Activated CD4-positive, alpha-beta T cell treated with anti-CD3 and anti-CD28 coated beads for 36 hours (primary cell): ENCODE results near the gene ST7. TPM values are rescaled to one million over a fixed set of nuclear protein-coding genes. Genes with fewer than 3 reads are reported as not detected.
A peak's percentile ranks its signal among the peaks of the same experiment; 100 is the strongest.

Experiments
- ATAC-seq: fragments of 200-7000 bp; cut with Tn5 transposase; one replicate; pipeline ENCODE4 v1.10.0; 2021; ENCODE audit warnings: mild to moderate bottlenecking, moderate library complexity
- CTCF ChIA-PET: fragments of 350-600 bp; sonication (Branson Sonifier 250); formaldehyde crosslinking; loops from one replicate; lab custom pipeline; 2021; ENCODE audit warnings: antibody characterized with exemption; lab: Charles Lee
- POLR2A ChIA-PET: fragments of 350-600 bp; sonication (Branson Sonifier 250); formaldehyde crosslinking; loops from one replicate; lab custom pipeline; 2021; ENCODE audit warnings: antibody characterized with exemption, inconsistent platforms; lab: Charles Lee
- DNase-seq: peaks from one replicate; pipeline ENCODE4 v3.0.0-alpha.2; 2020
- H3K27ac Mint-ChIP-seq: one replicate; pipeline ENCODE4 v1.8.0; 2021; ENCODE audit warnings: mixed read lengths
- H3K27me3 Mint-ChIP-seq: one replicate; pipeline ENCODE4 v1.8.0; 2021; ENCODE audit warnings: mixed read lengths
- H3K36me3 Mint-ChIP-seq: one replicate; pipeline ENCODE4 v1.8.0; 2021; ENCODE audit warnings: low read depth, mixed read lengths
- H3K4me1 Mint-ChIP-seq: one replicate; pipeline ENCODE4 v1.8.0; 2021; ENCODE audit warnings: mixed read lengths
- H3K4me3 Mint-ChIP-seq: one replicate; pipeline ENCODE4 v1.8.0; 2021; ENCODE audit warnings: mild to moderate bottlenecking, moderate library complexity, mixed read lengths
- H3K9me3 Mint-ChIP-seq: one replicate; pipeline ENCODE4 v1.8.0; 2021; ENCODE audit warnings: low read depth, mixed read lengths
- intact Hi-C, 2 experiments: fragments of 100-400 bp; cut with DNase I in 1 of 2; cut with micrococcal nuclease in 1 of 2; formaldehyde crosslinking; loops; one replicate each; pipeline versions ENCODE4 v1.14.2 to v1.15.1; 2022 to 2024; cut with DNase I, micrococcal nuclease
- total RNA-seq, 2 experiments: library from RNA; stranded (reverse); gene quantifications; one replicate each; pipeline ENCODE4 v1.2.3, GENCODE V29; 2021

Gene ST7
- total RNA-seq, 2 experiments from 2014 or later: 6.4 to 8.1 TPM

GRCh38 chr7:117009705-117010361 lies 56.5 kb downstream of the ST7 start:
- ATAC-seq (peak; percentile 8), DNase-seq (no peak)
- intact Hi-C loops: loop anchor here (1.0 to 10.0 kb wide), 9 partner anchors 31 to 795 kb away; partner anchors contain the start of genes CAPZA2 (in 1 of the 2), MET (in 1 of the 2) and TES (in 1 of the 2)
- no peak overlapping the region for H3K4me3 Mint-ChIP-seq
- POLR2A ChIA-PET: interaction anchor here (1.3 kb wide), 1 partner anchor 101 kb away, joined by 6 read pairs; no protein-coding TSS in a partner anchor
- no peaks in the 10 kb centered on the region for H3K9me3 Mint-ChIP-seq
- H3K27me3 Mint-ChIP-seq: no peaks in the 10 kb centered on the region
- H3K27ac Mint-ChIP-seq: peak overlapping the region; percentile 53
- CTCF ChIA-PET: interaction anchor here (0.6 to 7.0 kb wide), 15 partner anchors 12 to 204 kb away, joined by 3 to 48 read pairs (median 4); no protein-coding TSS in a partner anchor
- peaks cover 75% of the 10 kb centered on the region for H3K4me1 Mint-ChIP-seq
- no peaks in the 10 kb centered on the region for H3K36me3 Mint-ChIP-seq

- Mint-ChIP-seq H3K27ac (peak overlapping the region; percentile 53), H3K27me3 (peaks cover under 1% of the 10 kb centered on the region), H3K4me3 (peak overlapping the region; percentile 1), H3K4me1 (peaks cover 79% of the 10 kb centered on the region), H3K36me3 (no peaks in the 10 kb centered on the region), H3K9me3 (no peaks in the 10 kb centered on the region)
- DNase-seq: peak; percentile 60
- CTCF ChIA-PET: interaction anchor here (0.7 to 7.0 kb wide), 13 partner anchors 11 to 204 kb away, joined by 3 to 48 read pairs (median 4); no protein-coding TSS in a partner anchor
- intact Hi-C loops: loop anchor here (1.0 to 10.0 kb wide), 9 partner anchors 31 to 796 kb away; partner anchors contain the start of genes CAPZA2 (in 1 of the 2), MET (in 1 of the 2) and TES (in 1 of the 2)
- POLR2A ChIA-PET: interaction anchor here (1.3 kb wide), 1 partner anchor 100 kb away, joined by 6 read pairs; no protein-coding TSS in a partner anchor
- ATAC-seq: peak; percentile 70
These were observed 57.3 kb downstream of the ST7 start for GRCh38 chr7:117010375-117011133.

- peak; percentile 67 for ATAC-seq
- Mint-ChIP-seq H3K27me3 (peaks cover 2% of the 10 kb centered on the region), H3K36me3 (no peaks in the 10 kb centered on the region), H3K4me3 (no peak overlapping the region), H3K4me1 (peaks cover 78% of the 10 kb centered on the region), H3K9me3 (no peaks in the 10 kb centered on the region), H3K27ac (peak overlapping the region; percentile 37)
- ChIA-PET POLR2A (interaction anchor here (0.7 to 1.3 kb wide), 2 partner anchors 99 to 146 kb away, joined by 6 to 11 read pairs; no protein-coding TSS in a partner anchor), CTCF (interaction anchor here (0.6 to 7.0 kb wide), 11 partner anchors 13 to 119 kb away, joined by 3 to 48 read pairs (median 3); no protein-coding TSS in a partner anchor)
- intact Hi-C loops: loop anchor here (1.0 to 10.0 kb wide), 10 partner anchors 23 to 797 kb away; partner anchors contain the start of genes CAPZA2 (in 1 of the 2), MET (in 1 of the 2), ST7 (in 1 of the 2) and TES (in 1 of the 2)
- DNase-seq: no peak
These were observed 58.3 kb downstream of the ST7 start for GRCh38 chr7:117011419-117012260.

DNA sequence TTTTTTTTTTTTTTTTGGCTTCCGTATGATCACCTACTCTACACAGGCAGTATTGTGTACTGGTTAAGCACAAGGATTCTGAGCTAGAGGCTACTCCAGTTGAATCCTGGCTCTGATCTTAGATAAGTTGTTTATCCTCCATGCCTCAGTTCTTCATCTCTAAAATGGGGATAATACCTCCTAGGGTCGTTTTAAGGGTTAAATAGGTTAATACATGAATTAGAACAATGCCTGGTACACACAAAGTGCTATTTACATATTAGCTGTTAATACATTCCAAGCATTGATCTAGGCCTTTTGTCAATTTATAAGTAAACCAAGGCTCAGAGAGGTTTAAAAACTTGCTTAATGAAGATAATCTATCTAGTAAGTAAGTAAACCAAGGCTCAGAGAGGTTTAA lies 59.0 kb downstream of the ST7 start:
- ChIA-PET CTCF (interaction anchor here (0.6 to 7.0 kb wide), 10 partner anchors 13 to 115 kb away, joined by 3 to 48 read pairs (median 4); no protein-coding TSS in a partner anchor), POLR2A (interaction anchor here (0.7 kb wide), 1 partner anchor 147 kb away, joined by 11 read pairs; no protein-coding TSS in a partner anchor)
- no peaks in the 10 kb centered on the region for H3K36me3 Mint-ChIP-seq
- DNase-seq (no peak), ATAC-seq (no peak)
- intact Hi-C loops: loop anchor here (1.0 to 10.0 kb wide), 6 partner anchors 24 to 797 kb away; partner anchors contain the start of genes MET (in 1 of the 2), ST7 (in 1 of the 2) and TES (in 1 of the 2)
- H3K27me3 Mint-ChIP-seq: peaks cover 2% of the 10 kb centered on the region
- H3K4me3 Mint-ChIP-seq: no peak overlapping the region
- no peak overlapping the region for H3K27ac Mint-ChIP-seq
- peaks cover 75% of the 10 kb centered on the region for H3K4me1 Mint-ChIP-seq
- no peaks in the 10 kb centered on the region for H3K9me3 Mint-ChIP-seq

DNA sequence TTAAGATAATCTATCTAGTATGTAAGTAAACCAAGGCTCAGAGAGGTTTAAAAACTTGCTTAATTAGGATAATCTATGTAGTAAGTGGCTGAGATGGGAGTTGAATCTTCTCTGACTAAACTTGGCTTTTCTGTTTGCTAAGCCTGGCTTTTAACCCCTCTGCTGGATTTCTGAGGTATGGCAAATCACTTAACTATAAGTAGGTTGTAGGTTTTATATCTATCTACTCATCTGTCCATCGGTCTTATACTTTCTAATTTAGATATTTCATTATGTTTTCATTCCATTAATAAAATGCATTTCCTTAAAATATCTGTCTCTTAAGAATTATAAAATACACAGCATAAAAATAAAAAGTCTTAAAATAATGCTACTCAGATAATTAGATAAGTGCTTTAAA lies 59.4 kb downstream of the ST7 start:
- Mint-ChIP-seq H3K27ac (no peak overlapping the region), H3K4me1 (peaks cover 72% of the 10 kb centered on the region), H3K9me3 (no peaks in the 10 kb centered on the region), H3K4me3 (no peak overlapping the region), H3K27me3 (peaks cover 2% of the 10 kb centered on the region), H3K36me3 (no peaks in the 10 kb centered on the region)
- POLR2A ChIA-PET: no interaction called here
- intact Hi-C loops: loop anchor here (1.0 to 10.0 kb wide), 6 partner anchors 24 to 798 kb away; partner anchors contain the start of genes MET (in 1 of the 2), ST7 (in 1 of the 2) and TES (in 1 of the 2)
- no peak for ATAC-seq
- CTCF ChIA-PET: interaction anchor here (0.6 to 7.0 kb wide), 13 partner anchors 11 to 115 kb away, joined by 3 to 48 read pairs (median 4); no protein-coding TSS in a partner anchor
- no peak for DNase-seq

DNA sequence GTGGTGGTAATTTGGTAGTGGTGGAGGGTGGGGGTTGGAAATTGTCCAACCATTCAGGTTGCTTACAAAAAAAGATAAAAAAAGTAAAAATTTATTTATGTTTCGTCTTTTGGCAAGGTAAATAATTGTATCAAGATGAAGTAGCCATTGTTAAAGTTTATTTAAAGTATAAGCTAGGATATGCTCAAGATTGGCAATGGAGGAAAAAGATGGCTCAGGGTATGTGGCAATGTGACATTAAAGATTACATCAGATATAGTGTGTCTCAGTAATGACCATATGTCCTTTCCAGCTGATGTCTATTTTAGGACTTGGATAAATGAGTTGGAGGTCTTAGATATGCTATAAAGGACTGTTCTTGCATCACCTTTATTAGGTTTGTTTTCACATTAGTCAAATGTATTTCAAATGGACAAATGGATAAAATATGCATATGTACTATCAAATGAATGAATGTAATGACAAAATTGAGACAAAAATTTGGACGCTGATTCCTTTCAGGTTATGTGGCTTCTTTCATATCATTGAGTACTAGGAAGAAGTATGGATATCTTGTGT lies 60.9 kb downstream of the ST7 start:
- POLR2A ChIA-PET: no interaction called here
- CTCF ChIA-PET: interaction anchor here (1.9 to 7.0 kb wide), 3 partner anchors 25 to 112 kb away, joined by 5 to 48 read pairs (median 7); no protein-coding TSS in a partner anchor
- no peak overlapping the region for H3K4me3 Mint-ChIP-seq

DNA sequence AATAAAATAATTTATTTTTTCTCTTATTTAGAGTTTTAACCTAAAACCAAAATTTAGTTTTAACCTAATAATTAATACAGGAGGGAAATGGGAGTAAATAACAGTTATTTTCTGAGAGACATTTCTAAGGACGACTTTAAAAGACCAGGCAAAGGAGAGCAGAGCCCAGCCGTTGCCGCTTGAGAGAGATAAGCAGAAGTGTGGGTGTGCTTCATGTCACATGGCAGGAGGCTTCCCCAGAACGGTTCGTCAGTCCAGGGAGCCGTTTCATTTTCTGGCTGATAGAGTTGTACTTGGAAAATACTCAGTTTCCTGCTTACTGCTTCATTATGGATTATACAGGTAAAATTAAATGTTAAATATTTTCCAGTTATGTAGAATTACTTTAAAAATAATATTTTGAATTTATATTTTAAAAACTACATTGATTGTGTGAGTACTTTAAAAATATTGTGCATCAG lies 61.4 kb downstream of the ST7 start:
- H3K27me3 Mint-ChIP-seq: peaks cover 2% of the 10 kb centered on the region
- ChIA-PET CTCF (interaction anchor here (1.9 to 7.0 kb wide), 3 partner anchors 25 to 111 kb away, joined by 5 to 48 read pairs (median 7); no protein-coding TSS in a partner anchor), POLR2A (no interaction called here)
- H3K4me3 Mint-ChIP-seq: no peak overlapping the region
- no peak overlapping the region for H3K27ac Mint-ChIP-seq
- ATAC-seq (no peak), DNase-seq (peak; percentile 49)
- H3K36me3 Mint-ChIP-seq: no peaks in the 10 kb centered on the region
- peaks cover 56% of the 10 kb centered on the region for H3K4me1 Mint-ChIP-seq
- H3K9me3 Mint-ChIP-seq: no peaks in the 10 kb centered on the region
- intact Hi-C loops: loop anchor here (5.0 to 10.0 kb wide), 3 partner anchors 82 to 800 kb away; partner anchors contain the start of genes MET (in 1 of the 2) and TES (in 1 of the 2)

More for the DNA sequence above, 60.9 kb downstream of the ST7 start:
- no peaks in the 10 kb centered on the region for H3K36me3 Mint-ChIP-seq
- intact Hi-C loops: loop anchor here (5.0 to 10.0 kb wide), 3 partner anchors 82 to 799 kb away; partner anchors contain the start of genes MET (in 1 of the 2) and TES (in 1 of the 2)
- ATAC-seq: no peak
- H3K9me3 Mint-ChIP-seq: no peaks in the 10 kb centered on the region
- no peak for DNase-seq
- peaks cover 2% of the 10 kb centered on the region for H3K27me3 Mint-ChIP-seq
- H3K27ac Mint-ChIP-seq: no peak overlapping the region
- H3K4me1 Mint-ChIP-seq: peaks cover 59% of the 10 kb centered on the region

DNA sequence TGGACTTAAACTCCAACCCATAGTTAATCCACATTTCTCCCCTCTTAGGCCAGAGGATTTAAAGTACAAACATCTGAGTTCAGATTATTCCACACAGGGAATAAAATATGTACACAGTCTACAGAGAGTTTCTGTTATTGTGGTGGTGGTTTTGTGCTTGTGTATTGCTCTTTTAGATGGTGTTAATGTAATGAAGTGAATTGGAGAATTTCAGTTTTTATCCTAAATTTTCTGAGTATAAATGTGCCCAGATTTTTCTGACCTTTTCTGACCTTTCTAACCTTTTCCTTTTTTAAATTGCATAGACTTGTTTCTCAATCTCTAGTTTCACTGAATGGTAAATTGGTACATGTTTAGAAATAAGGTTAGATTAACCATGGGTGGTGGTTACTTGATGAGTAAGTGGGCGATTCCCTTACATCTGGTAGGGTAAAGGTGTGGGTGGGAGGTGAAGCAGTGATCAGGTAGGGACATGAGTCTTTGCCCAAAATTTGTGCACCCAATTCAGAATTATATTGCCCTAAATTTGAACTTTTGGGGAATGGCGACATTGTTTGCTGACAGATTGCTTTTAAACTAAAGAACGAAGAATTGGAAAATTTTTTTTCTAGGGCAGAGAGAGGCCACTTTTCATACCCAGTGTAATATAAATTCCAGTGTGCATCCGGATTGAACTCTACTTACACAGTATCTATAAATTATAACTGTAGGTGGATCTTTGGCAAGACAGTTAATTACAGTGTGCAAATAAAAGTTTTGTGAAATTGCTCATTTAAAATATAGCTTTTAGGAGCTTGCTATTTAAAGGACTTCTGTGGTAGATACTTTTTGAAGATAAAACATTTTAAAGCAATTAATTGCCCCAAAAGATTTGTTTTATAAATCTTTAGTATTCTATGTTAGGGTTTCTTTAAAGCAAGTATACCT lies 62.2 kb downstream of the ST7 start:
- POLR2A ChIA-PET: no interaction called here
- peaks cover 48% of the 10 kb centered on the region for H3K4me1 Mint-ChIP-seq
- H3K9me3 Mint-ChIP-seq: no peaks in the 10 kb centered on the region
- peak overlapping the region; percentile 31 for H3K27ac Mint-ChIP-seq
- ATAC-seq: no peak
- H3K27me3 Mint-ChIP-seq: peaks cover 2% of the 10 kb centered on the region
- H3K4me3 Mint-ChIP-seq: no peak overlapping the region
- CTCF ChIA-PET: interaction anchor here (0.6 kb wide), 1 partner anchor 134 kb away, joined by 4 read pairs; no protein-coding TSS in a partner anchor
- no peaks in the 10 kb centered on the region for H3K36me3 Mint-ChIP-seq
- DNase-seq: no peak
- intact Hi-C loops: loop anchor here in 1 of 2 experiments (10.0 kb wide), 2 partner anchors 341 to 801 kb away; partner anchors contain the start of genes MET and TES

DNA sequence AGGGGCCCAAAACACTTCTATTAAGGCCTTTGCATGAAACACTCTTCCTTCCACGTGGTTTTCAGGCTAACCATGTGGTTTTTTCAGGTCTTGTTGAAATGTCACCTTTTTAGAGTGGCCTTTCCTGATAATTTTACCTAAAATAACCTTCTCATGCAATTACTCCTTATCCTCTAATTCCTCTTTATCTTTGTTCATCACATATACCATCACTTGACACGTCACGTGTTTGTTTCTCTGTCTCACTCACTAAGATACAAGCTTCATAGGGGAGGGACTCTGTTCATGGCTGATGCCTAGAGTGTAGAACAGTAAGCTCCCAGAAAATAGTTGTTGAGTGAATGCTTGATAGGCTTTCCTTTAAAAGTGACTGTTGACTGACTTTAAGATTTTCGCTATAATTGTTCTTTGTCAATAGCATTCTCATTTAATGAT lies 63.7 kb downstream of the ST7 start:
- Mint-ChIP-seq H3K4me3 (no peak overlapping the region), H3K9me3 (no peaks in the 10 kb centered on the region)
- POLR2A ChIA-PET: no interaction called here

More for the DNA sequence above, 63.7 kb downstream of the ST7 start:
- intact Hi-C loops: loop anchor here in 1 of 2 experiments (10.0 kb wide), 2 partner anchors 342 to 802 kb away; partner anchors contain the start of genes MET and TES
- CTCF ChIA-PET: no interaction called here
- Mint-ChIP-seq H3K27ac (no peak overlapping the region), H3K36me3 (no peaks in the 10 kb centered on the region), H3K27me3 (peaks cover 2% of the 10 kb centered on the region), H3K4me1 (peaks cover 32% of the 10 kb centered on the region)
- DNase-seq: no peak
- no peak for ATAC-seq
